Stimulated activated memory B cell treated with anti-CD40 and anti-IgM and Interleukin-4, amounts not matched to agents 10 μg/mL and 1 μg/mL and 100 μg/mL, for 72 hours (primary cell): Measurements from ENCODE around the gene CXCR2.
"Not testable (repeated sequence)": the region's sequence is repeated elsewhere in the genome, so short reads cannot be mapped to it uniquely, and the experiment has no call there.

Experiments used
- ATAC-seq: fragments of 150-1000 bp; cut with Tn5 transposase; 2 replicates; pipeline ENCODE4 v1.10.0; 2021
- H3K27ac Mint-ChIP-seq: one replicate; pipeline ENCODE4 v1.8.0; 2022; ENCODE audit warnings: mild to moderate bottlenecking, mixed read lengths
- H3K27me3 Mint-ChIP-seq: one replicate; pipeline ENCODE4 v1.8.0; 2022; ENCODE audit warnings: mixed read lengths
- H3K36me3 Mint-ChIP-seq: one replicate; pipeline ENCODE4 v1.8.0; 2022; ENCODE audit warnings: mixed read lengths
- H3K4me1 Mint-ChIP-seq: one replicate; pipeline ENCODE4 v1.8.0; 2022; ENCODE audit warnings: mixed read lengths
- H3K4me3 Mint-ChIP-seq: one replicate; pipeline ENCODE4 v1.8.0; 2022; ENCODE audit warnings: mild to moderate bottlenecking, moderate library complexity, mixed read lengths
- H3K9me3 Mint-ChIP-seq: one replicate; pipeline ENCODE4 v1.8.0; 2022; ENCODE audit warnings: mixed read lengths

Gene CXCR2

GRCh38 chr2:218122286-218122685 is 3.5 kb upstream of the CXCR2 start:
- Mint-ChIP-seq H3K27me3 (peaks cover 36% of the 10 kb centered on the region), H3K4me1 (peaks cover 11% of the 10 kb centered on the region)
- H3K9me3 Mint-ChIP-seq, H3K36me3 Mint-ChIP-seq, H3K27ac Mint-ChIP-seq, ATAC-seq, H3K4me3 Mint-ChIP-seq: not testable (repeated sequence)

- Mint-ChIP-seq H3K4me3 (no peak overlapping the region), H3K4me1 (peaks cover 11% of the 10 kb centered on the region), H3K36me3 (no peaks in the 10 kb centered on the region), H3K27ac (no peak overlapping the region), H3K9me3 (peaks cover 2% of the 10 kb centered on the region), H3K27me3 (peaks cover 45% of the 10 kb centered on the region)
- ATAC-seq, result no peak
Measured at GRCh38 chr2:218123986-218124385, 1.8 kb upstream of the CXCR2 start.

- Mint-ChIP-seq H3K27ac (no peak overlapping the region), H3K36me3 (no peaks in the 10 kb centered on the region), H3K4me1 (peaks cover 11% of the 10 kb centered on the region), H3K4me3 (no peak overlapping the region), H3K9me3 (peaks cover 2% of the 10 kb centered on the region), H3K27me3 (peaks cover 45% of the 10 kb centered on the region)
- no peak for ATAC-seq
Measured at GRCh38 chr2:218125095-218125494, 733 bp upstream of the CXCR2 start.

- ATAC-seq, result no peak
- peaks cover 37% of the 10 kb centered on the region for H3K27me3 Mint-ChIP-seq
- H3K9me3 Mint-ChIP-seq, result no peaks in the 10 kb centered on the region
- no peak overlapping the region for H3K4me3 Mint-ChIP-seq
- H3K36me3 Mint-ChIP-seq, result no peaks in the 10 kb centered on the region
- peaks cover 11% of the 10 kb centered on the region for H3K4me1 Mint-ChIP-seq
- H3K27ac Mint-ChIP-seq, result no peak overlapping the region
Measured at GRCh38 chr2:218127929-218128455, 2.2 kb downstream of the CXCR2 start.

- H3K27ac Mint-ChIP-seq, result no peak overlapping the region
- no peak for ATAC-seq
- H3K36me3 Mint-ChIP-seq, result no peaks in the 10 kb centered on the region
- H3K4me1 Mint-ChIP-seq, result peaks cover 11% of the 10 kb centered on the region
- H3K4me3 Mint-ChIP-seq, result no peak overlapping the region
- peaks cover 37% of the 10 kb centered on the region for H3K27me3 Mint-ChIP-seq
- H3K9me3 Mint-ChIP-seq, result no peaks in the 10 kb centered on the region
Measured at GRCh38 chr2:218128781-218129457, 3.1 kb downstream of the CXCR2 start.

GRCh38 chr2:218129458-218130135 is 3.8 kb downstream of the CXCR2 start:
- Mint-ChIP-seq H3K4me3 (no peak overlapping the region), H3K9me3 (no peaks in the 10 kb centered on the region), H3K27me3 (peaks cover 36% of the 10 kb centered on the region), H3K4me1 (peaks cover 11% of the 10 kb centered on the region), H3K27ac (no peak overlapping the region), H3K36me3 (no peaks in the 10 kb centered on the region)
- no peak for ATAC-seq

- Mint-ChIP-seq H3K27me3 (peaks cover 36% of the 10 kb centered on the region), H3K36me3 (no peaks in the 10 kb centered on the region), H3K4me1 (peaks cover 9% of the 10 kb centered on the region), H3K27ac (no peak overlapping the region), H3K9me3 (no peaks in the 10 kb centered on the region), H3K4me3 (no peak overlapping the region)
- no peak for ATAC-seq
Measured at GRCh38 chr2:218130377-218130776, 4.5 kb downstream of the CXCR2 start.

GRCh38 chr2:218130822-218131221 is 5.0 kb downstream of the CXCR2 start:
- Mint-ChIP-seq H3K27ac (no peak overlapping the region), H3K9me3 (no peaks in the 10 kb centered on the region), H3K36me3 (no peaks in the 10 kb centered on the region), H3K4me3 (no peak overlapping the region), H3K27me3 (peaks cover 36% of the 10 kb centered on the region), H3K4me1 (peaks cover 4% of the 10 kb centered on the region)
- peak; percentile 47 for ATAC-seq

GRCh38 chr2:218137514-218137913 is 11.7 kb downstream of the CXCR2 start:
- peaks cover 53% of the 10 kb centered on the region for H3K27me3 Mint-ChIP-seq
- H3K36me3 Mint-ChIP-seq, result no peaks in the 10 kb centered on the region
- H3K4me3 Mint-ChIP-seq, result no peak overlapping the region
- no peak for ATAC-seq
- H3K27ac Mint-ChIP-seq, result no peak overlapping the region
- H3K9me3 Mint-ChIP-seq, result no peaks in the 10 kb centered on the region
- peaks cover 7% of the 10 kb centered on the region for H3K4me1 Mint-ChIP-seq

GRCh38 chr2:218138047-218138446 is 12.2 kb downstream of the CXCR2 start:
- no peak for ATAC-seq
- no peak overlapping the region for H3K4me3 Mint-ChIP-seq
- H3K27ac Mint-ChIP-seq, result no peak overlapping the region
- H3K27me3 Mint-ChIP-seq, result peaks cover 53% of the 10 kb centered on the region
- no peaks in the 10 kb centered on the region for H3K36me3 Mint-ChIP-seq
- H3K4me1 Mint-ChIP-seq, result peaks cover 7% of the 10 kb centered on the region
- no peaks in the 10 kb centered on the region for H3K9me3 Mint-ChIP-seq

GRCh38 chr2:218145124-218145523 is 19.3 kb downstream of the CXCR2 start:
- peaks cover 12% of the 10 kb centered on the region for H3K4me1 Mint-ChIP-seq
- peaks cover 2% of the 10 kb centered on the region for H3K9me3 Mint-ChIP-seq
- H3K4me3 Mint-ChIP-seq, result no peak overlapping the region
- H3K36me3 Mint-ChIP-seq, result no peaks in the 10 kb centered on the region
- no peak overlapping the region for H3K27ac Mint-ChIP-seq
- no peaks in the 10 kb centered on the region for H3K27me3 Mint-ChIP-seq
- ATAC-seq, result no peak

GRCh38 chr2:218146056-218146455 is 20.2 kb downstream of the CXCR2 start:
- ATAC-seq, result no peak
- Mint-ChIP-seq H3K4me1 (peaks cover 15% of the 10 kb centered on the region), H3K27ac (no peak overlapping the region), H3K27me3 (no peaks in the 10 kb centered on the region), H3K36me3 (no peaks in the 10 kb centered on the region), H3K4me3 (no peak overlapping the region), H3K9me3 (peaks cover 2% of the 10 kb centered on the region)

GRCh38 chr2:218149098-218149497 is 23.3 kb downstream of the CXCR2 start:
- peaks cover 4% of the 10 kb centered on the region for H3K27me3 Mint-ChIP-seq
- peaks cover 2% of the 10 kb centered on the region for H3K9me3 Mint-ChIP-seq
- H3K4me1 Mint-ChIP-seq, result peaks cover 15% of the 10 kb centered on the region
- no peak for ATAC-seq
- no peaks in the 10 kb centered on the region for H3K36me3 Mint-ChIP-seq
- H3K4me3 Mint-ChIP-seq, result no peak overlapping the region
- H3K27ac Mint-ChIP-seq, result no peak overlapping the region

- Mint-ChIP-seq H3K36me3 (no peaks in the 10 kb centered on the region), H3K4me3 (no peak overlapping the region), H3K9me3 (peaks cover under 1% of the 10 kb centered on the region), H3K27ac (no peak overlapping the region), H3K4me1 (peaks cover 15% of the 10 kb centered on the region), H3K27me3 (peaks cover 13% of the 10 kb centered on the region)
- ATAC-seq, result peak; percentile 83
Measured at GRCh38 chr2:218149848-218150440, 24.1 kb downstream of the CXCR2 start.

GRCh38 chr2:218152172-218152571 is 26.3 kb downstream of the CXCR2 start:
- Mint-ChIP-seq H3K27me3 (peaks cover 16% of the 10 kb centered on the region), H3K36me3 (no peaks in the 10 kb centered on the region), H3K9me3 (no peaks in the 10 kb centered on the region), H3K27ac (no peak overlapping the region), H3K4me3 (no peak overlapping the region), H3K4me1 (peaks cover 15% of the 10 kb centered on the region)
- ATAC-seq, result no peak

- no peak overlapping the region for H3K27ac Mint-ChIP-seq
- no peak for ATAC-seq
- H3K4me3 Mint-ChIP-seq, result no peak overlapping the region
- peaks cover 16% of the 10 kb centered on the region for H3K27me3 Mint-ChIP-seq
- no peaks in the 10 kb centered on the region for H3K36me3 Mint-ChIP-seq
- peaks cover 15% of the 10 kb centered on the region for H3K4me1 Mint-ChIP-seq
- no peaks in the 10 kb centered on the region for H3K9me3 Mint-ChIP-seq
Measured at GRCh38 chr2:218152777-218153176, 26.9 kb downstream of the CXCR2 start.
